KOPT-K1 (cell line): ENCODE measurements around the gene SMARCA2.

ENCODE experiments used
- H3K27ac ChIP-seq: fragments of 200-600 bp; sonication (generic); 2 replicates; pipeline ENCODE4 v1.5.1; 2016; ENCODE audit warnings: antibody characterized with exemption, mild to moderate bottlenecking, low read depth, low read length; ENCODE audit not compliant: poor library complexity, severe bottlenecking
- H3K36me3 ChIP-seq: fragments of 200-600 bp; sonication (generic); 2 replicates; pipeline ENCODE4 v1.5.1; 2017; ENCODE audit warnings: antibody characterized with exemption, mild to moderate bottlenecking, low read length, moderate library complexity; ENCODE audit not compliant: insufficient read depth
- H3K9me3 ChIP-seq: fragments of 200-600 bp; sonication (generic); 2 replicates; pipeline ENCODE4 v1.5.1; 2017; ENCODE audit warnings: antibody characterized with exemption, low read length, mild to moderate bottlenecking; ENCODE audit not compliant: insufficient read depth, poor library complexity, severe bottlenecking

SMARCA2 gene

DNA sequence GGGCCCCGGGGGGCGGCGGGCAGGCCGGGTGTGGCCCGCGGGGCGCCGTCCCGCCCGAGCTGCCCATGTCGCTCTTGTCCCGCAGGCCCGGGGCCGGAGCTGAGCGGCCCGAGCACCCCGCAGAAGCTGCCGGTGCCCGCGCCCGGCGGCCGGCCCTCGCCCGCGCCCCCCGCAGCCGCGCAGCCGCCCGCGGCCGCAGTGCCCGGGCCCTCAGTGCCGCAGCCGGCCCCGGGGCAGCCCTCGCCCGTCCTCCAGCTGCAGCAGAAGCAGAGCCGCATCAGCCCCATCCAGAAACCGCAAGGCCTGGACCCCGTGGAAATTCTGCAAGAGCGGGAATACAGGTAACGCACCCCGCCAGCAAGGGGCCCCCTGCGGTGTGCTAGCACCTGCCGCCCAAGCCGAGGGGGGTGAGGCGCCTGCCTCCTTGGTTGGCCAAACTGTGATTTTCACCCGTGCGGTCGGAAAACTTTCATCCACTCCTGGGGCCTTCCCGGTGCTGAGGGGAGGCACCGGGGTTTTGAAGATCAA is 32.1 kb downstream of the SMARCA2 start:
- H3K27ac ChIP-seq: no peak overlapping the region
- H3K9me3 ChIP-seq: no peaks in the 10 kb centered on the region
- no peaks in the 10 kb centered on the region for H3K36me3 ChIP-seq

DNA sequence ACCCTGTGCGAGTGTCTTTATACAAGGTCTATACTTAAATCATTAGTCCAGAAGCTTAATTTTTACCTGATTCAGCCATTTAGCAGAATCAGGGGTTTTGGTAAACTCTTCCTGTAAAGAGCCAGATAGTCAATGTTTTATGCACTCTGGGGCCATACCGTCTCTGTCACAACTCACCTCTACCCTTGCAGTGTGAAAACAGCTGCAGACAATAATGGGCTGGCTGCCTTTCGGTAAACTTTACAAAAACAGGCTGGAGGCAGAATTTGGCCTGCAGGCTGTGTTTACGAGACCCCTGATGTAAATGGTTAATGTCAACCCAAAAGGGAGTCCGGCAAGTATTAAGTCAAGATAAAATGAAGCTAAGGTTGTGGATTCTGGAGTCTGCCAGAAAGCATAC is 32.8 kb downstream of the SMARCA2 start:
- Histone ChIP-seq H3K9me3 (no peaks in the 10 kb centered on the region), H3K27ac (no peak overlapping the region), H3K36me3 (no peaks in the 10 kb centered on the region)

DNA sequence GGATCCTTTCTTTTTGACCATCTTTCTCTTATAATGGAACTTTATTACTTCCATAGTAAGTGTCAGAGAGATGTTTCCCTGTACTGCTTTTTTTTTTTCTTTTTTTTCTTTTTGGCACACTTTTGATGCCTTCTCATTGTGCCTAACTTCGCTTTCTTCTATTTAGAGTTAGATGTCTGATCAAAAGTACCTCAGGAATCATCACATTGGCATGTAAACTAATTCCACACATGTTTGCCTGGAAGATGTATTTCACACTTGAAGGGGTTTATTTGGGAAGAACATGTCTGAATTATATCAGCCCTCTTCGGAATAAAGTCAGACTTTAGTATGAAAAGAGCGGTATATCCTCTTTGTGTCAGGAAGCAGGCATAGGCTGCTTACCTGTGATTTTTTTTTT is 35.1 kb downstream of the SMARCA2 start:
- Histone ChIP-seq H3K27ac (no peak overlapping the region), H3K36me3 (no peaks in the 10 kb centered on the region), H3K9me3 (no peaks in the 10 kb centered on the region)

DNA sequence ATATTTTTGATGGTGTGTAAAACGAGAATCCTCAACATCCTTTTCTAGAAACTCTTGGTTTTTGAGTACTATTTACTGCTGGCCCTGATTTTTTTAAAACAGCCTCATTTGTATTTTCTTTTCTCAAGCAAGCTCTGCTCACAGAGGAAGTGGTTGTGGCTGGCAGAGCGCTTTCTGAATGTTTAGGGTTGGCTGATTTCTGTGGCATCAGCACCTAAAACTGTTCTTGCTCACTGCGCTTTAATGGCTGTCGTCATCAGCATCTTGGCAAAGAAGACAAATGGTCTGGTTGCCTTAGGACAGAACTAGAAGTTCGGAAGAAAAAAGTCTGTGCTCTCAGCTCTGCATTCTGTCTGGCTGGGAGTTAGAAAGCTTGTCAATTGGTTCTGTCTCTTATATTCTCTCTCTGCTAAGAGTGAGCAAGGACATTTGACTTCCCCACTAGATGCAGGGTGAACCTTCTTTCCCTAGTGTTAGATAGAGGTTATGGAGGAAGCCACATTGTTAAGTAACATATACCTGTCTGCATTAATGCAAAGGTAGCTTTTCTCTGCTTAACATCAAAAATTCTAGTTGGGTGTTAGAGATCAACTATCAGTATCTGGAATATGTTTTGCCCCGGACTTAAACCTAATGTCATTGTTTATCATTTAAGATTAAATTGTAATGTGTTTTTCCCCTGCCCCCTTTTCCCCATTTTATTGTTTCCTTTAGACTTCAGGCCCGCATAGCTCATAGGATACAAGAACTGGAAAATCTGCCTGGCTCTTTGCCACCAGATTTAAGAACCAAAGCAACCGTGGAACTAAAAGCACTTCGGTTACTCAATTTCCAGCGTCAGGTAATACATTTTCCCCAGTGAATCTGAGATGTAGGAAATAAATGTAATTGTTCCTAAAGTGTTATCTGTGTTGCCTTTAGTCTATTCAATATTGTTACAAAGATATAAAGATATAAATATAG is 39.0 kb downstream of the SMARCA2 start:
- no peaks in the 10 kb centered on the region for H3K9me3 ChIP-seq
- H3K36me3 ChIP-seq: no peaks in the 10 kb centered on the region
- no peak overlapping the region for H3K27ac ChIP-seq

DNA sequence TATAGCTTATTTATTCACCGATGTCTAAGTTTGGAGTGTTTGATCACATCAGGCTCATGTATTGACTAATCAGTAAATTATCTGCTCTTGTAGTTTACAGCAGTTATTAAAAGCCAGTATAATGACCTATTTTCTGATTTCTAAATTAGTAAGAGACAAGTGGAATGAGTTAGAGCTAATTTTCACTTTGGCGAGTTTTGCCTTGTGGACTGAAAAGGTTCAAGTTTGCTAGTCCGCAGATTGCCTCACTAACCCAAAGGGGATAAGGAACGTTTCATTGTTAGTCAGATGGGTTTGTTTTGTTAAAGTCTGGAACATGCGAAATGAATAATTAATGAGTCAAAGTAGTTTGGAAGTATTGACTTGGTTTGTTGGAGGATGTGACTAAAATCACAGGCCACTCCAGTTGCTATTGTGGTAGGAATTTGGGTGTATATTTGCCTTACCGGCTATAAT is 40.1 kb downstream of the SMARCA2 start:
- Histone ChIP-seq H3K9me3 (no peaks in the 10 kb centered on the region), H3K27ac (no peak overlapping the region), H3K36me3 (no peaks in the 10 kb centered on the region)

DNA sequence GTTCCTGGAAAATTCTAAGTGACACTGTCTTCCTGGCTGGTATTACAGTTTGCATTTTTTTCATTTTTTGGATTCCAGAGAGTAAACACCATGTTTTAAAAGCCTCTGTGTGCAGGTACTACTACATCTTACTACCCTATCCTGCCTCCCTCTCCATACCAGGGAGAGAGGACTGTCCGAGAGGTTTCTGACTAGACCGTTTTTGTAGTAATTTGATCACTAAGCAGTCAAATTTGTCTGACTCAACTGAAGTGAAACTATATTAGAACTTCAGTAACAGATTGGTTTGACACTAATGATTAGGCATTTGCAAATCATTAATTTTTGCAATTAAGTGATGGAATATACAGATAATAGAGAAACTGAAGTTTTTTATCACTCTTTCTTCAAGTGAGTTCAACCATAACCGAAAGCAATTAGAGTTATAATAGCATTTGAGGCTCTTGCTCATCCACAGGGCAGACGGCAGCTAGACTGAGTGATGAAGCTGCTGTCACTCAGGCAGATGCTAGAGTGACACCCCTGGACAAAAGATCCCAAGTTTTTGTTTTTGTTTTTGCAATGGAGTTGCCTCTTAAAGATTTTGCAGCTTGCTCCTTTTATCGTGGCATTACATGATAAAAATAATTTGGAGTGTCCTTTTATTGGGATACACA is 44.3 kb downstream of the SMARCA2 start:
- no peak overlapping the region for H3K27ac ChIP-seq
- H3K9me3 ChIP-seq: no peaks in the 10 kb centered on the region
- no peaks in the 10 kb centered on the region for H3K36me3 ChIP-seq

DNA sequence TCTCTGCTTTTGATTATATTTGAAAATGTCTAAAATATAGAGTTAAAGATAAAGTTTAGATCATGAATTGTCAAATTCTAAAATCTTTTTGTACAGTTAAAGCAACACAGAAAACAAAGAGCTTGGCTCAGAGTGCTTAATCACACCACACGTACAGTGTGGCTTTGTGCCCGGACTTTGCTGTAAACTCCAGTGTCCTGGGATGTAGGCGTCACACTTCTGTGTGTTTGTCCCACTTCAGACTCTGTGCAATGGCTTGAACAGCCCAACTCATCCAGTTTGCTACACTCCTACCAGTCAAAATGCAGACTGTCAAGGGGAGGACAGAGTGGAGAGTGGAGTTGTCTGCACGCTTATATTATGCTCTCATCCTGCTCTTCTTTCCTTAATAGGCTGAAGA is 45.3 kb downstream of the SMARCA2 start:
- Histone ChIP-seq H3K9me3 (no peaks in the 10 kb centered on the region), H3K36me3 (no peaks in the 10 kb centered on the region), H3K27ac (no peak overlapping the region)

DNA sequence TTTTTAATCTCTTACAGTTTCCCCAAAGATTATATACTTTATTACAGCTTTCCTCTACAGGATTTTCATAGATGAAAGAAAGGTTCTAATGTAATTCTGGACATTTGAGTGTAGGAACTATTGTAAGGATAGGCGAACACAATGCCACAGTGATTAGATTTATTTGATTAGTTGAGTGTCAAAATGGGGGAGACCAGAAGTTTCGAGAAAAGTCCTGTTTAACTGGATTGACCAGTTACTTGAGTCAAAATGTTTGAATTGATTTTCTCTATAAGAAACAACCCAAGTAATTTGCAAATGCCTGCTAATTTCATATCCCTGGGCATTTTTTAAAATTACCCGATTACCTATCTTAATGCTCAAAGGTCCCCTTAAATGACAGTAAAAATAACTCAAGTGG is 50.6 kb downstream of the SMARCA2 start:
- Histone ChIP-seq H3K9me3 (no peaks in the 10 kb centered on the region), H3K36me3 (no peaks in the 10 kb centered on the region), H3K27ac (no peak overlapping the region)

DNA sequence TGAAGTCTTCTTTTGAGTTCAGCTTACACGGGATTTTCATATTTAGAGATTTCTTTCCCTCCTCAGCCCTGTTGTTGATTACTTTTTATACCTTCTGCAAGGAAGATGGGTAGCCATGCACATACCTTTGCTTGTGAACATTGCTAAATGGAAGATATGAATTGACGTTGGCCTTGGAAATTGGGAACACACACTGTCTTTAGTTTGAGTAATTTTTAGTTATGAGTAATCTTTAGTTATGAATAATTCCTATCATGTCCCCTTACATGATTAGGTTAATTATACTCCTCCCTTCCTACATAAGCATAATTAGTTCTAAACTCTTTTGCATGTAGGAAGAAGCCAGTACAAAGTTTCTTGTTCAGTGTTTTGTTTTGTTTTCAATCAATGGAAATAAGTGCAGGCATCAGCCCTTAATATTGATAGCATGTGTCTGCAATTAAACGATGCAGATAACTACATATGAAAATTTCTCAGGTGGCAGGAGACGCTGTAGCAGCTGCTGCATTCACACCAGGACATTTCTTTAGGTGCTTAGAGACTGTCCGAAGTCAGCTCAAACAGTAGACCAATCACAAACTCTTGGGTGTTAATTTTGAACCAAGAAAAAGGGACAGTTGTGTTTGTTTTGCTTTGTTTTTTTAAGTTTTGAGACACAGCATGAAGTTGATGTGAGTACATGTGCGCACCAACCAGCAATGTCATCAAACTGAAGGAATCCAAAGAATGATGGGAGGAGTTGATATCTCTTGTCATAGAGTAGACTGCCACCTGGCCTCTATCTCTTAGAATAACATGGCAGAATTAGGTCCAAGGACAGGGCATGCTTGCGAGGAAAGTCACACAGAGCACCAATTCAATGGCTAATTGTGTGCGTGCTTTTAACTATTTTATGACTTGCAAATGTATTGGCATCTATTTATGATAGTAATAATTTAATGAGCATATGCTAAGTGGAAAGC is 51.4 kb downstream of the SMARCA2 start:
- no peaks in the 10 kb centered on the region for H3K9me3 ChIP-seq
- no peak overlapping the region for H3K27ac ChIP-seq
- no peaks in the 10 kb centered on the region for H3K36me3 ChIP-seq

DNA sequence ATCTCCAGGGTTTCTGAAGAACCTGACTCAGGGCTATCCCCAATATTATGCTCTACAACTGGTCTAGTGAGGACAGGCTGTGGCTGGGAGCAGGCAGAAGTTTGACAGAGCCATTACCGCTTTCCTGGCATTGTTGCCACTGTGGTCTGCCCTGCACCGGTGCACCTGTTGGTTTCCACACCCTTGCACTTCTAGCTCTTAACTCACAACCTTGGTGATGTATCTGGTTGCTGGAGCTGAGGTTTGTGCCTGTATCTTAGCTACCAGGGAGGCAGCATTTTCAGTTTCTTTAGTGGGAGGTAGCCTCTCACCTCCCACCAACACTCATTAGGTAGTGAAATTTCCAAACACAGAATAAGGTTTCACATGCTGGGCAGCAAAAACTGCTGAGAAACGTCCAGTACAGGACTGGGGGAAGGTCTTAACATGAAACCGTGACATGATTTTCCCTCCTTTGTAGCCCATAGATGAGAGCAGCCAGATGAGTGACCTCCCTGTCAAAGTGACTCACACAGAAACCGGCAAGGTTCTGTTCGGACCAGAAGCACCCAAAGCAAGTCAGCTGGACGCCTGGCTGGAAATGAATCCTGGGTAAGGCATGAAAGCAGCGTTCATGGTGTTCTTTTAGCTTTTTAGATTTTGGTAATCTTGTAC is 57.7 kb downstream of the SMARCA2 start:
- Histone ChIP-seq H3K36me3 (no peaks in the 10 kb centered on the region), H3K9me3 (no peaks in the 10 kb centered on the region), H3K27ac (no peak overlapping the region)

DNA sequence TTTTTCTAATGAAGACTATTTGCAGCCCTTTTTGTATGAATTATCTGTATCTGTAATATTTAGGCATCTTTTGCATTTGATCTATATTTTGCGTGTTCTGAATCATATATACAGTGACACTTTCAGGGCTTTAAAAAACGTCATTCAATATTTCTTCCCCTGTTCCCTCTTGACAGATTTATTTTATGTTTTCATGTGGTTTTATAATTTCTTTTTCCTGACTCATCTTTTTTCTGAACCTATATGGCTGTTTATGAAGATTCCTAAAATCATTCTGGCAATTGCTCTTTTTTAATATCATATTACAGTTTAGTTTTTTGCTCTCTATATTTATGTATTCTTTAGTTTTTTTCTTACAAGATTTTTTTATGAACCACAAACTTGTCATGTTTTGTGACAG is 67.6 kb downstream of the SMARCA2 start:
- H3K36me3 ChIP-seq: no peaks in the 10 kb centered on the region
- H3K27ac ChIP-seq: no peak overlapping the region
- H3K9me3 ChIP-seq: no peaks in the 10 kb centered on the region

DNA sequence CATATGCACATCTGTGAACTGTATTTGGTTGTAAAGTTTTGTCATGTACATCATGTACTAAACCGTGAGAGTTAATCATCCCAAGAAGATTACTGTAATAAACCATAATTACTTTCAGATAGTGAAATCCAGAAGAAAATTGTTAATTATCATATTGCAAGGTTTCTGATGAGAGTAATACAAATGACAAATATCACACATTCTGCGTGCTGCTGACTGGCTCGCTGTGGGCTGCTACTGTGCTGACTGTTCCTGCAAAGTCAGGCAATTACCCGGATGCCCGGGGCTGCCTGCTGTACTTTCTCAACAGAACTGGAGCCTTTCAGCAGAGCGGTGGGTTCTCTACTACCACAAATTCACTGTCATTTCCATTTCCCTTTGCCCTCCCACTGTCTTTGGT is 68.3 kb downstream of the SMARCA2 start:
- Histone ChIP-seq H3K27ac (no peak overlapping the region), H3K36me3 (no peaks in the 10 kb centered on the region), H3K9me3 (no peaks in the 10 kb centered on the region)

DNA sequence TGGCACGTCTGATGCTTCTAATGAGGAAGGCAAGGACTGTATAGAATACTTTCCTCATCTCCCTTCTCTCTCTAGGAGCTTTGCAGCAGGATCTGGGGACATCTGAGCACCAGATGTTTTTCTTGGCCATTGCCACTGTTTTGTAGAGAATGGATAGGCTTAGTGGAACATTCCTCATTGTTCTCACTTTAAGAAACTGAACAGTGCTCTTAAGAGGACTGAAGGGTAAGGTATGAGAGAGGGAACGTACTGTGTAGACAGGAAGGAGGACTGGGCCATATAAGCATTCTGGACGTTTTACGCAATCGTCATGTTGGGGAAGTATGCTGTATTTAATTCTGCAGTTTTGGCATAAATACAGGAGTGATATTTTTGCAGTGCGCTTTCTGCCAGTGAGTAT is 70.6 kb downstream of the SMARCA2 start:
- Histone ChIP-seq H3K9me3 (no peaks in the 10 kb centered on the region), H3K27ac (no peak overlapping the region), H3K36me3 (no peaks in the 10 kb centered on the region)

DNA sequence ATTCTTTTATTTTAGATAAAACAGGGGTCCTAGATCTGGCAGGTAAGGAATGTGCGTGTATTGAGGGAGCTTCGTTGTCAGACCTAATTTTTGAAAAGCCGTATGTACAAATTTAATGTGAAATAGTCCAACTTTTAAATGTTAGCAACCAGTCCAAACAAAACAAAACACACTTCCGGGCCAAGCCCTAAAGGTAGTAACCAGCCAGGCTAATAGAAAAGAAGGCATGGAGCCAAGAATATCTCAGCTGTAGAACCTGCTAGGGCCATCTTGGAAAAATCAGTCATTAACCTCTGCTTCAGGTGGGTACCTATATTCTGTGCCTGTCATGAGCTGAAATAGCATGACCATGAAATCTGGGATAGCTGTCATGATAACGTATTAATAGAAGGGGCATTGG is 71.0 kb downstream of the SMARCA2 start:
- no peak overlapping the region for H3K27ac ChIP-seq
- H3K9me3 ChIP-seq: no peaks in the 10 kb centered on the region
- no peaks in the 10 kb centered on the region for H3K36me3 ChIP-seq
